ENCODE measurements around the gene FRAT2.

Gene FRAT2

DNA sequence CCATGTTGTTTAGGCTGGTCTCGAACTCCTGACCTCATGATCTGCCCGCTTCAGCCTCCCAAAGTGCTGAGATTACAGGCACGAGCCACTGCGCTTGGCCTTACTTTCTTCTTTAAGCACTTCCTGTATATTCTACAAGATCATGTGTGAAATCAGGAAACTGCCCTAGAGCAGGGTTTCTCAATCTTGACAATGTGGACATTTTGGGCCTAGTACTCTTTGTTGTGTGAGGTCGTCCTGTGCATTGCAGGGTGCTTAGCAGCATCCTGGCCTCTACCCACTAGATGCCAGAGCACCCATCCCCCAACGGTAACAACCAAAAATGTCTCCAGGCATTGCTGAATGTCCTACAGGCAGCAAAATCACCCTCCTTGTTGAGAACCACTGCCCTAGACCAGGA lies 41.9 kb upstream of the FRAT2 start:
- Histone ChIP-seq H3K4me2 (ENCODE audit: low read length) (no peak overlapping the region), H3K9ac (ENCODE audit: low read length) (no peak overlapping the region), H3F3A (ENCODE audit: insufficient read depth, low read length) (no peaks in the 10 kb centered on the region), H3K27me3 (ENCODE audit: insufficient read depth, low read length) (no peaks in the 10 kb centered on the region), H3K9me3 (ENCODE audit: low read length) (no peaks in the 10 kb centered on the region), H3K36me3 (ENCODE audit: insufficient read depth, low read length) (peaks cover 13% of the 10 kb centered on the region; the same call in 1 of the 2 replicates), H4K20me1 (ENCODE audit: insufficient read depth, low read length) (no peaks in the 10 kb centered on the region), H3K27ac (ENCODE audit: low read depth, low read length, poor library complexity, severe bottlenecking) (no peak overlapping the region), H3K9me2 (ENCODE audit: low read depth, low read length) (no peaks in the 10 kb centered on the region), H3K4me3 (ENCODE audit: low read depth, low read length, poor library complexity, severe bottlenecking) (no peak overlapping the region), H3K4me1 (ENCODE audit: insufficient read depth, low read length, severe bottlenecking) (no peaks in the 10 kb centered on the region), H3K79me2 (ENCODE audit: insufficient read depth, low read length) (no peaks in the 10 kb centered on the region), H2AFZ (ENCODE audit: low read length) (no peak overlapping the region)
- TF ChIP-seq, protein P1, sequence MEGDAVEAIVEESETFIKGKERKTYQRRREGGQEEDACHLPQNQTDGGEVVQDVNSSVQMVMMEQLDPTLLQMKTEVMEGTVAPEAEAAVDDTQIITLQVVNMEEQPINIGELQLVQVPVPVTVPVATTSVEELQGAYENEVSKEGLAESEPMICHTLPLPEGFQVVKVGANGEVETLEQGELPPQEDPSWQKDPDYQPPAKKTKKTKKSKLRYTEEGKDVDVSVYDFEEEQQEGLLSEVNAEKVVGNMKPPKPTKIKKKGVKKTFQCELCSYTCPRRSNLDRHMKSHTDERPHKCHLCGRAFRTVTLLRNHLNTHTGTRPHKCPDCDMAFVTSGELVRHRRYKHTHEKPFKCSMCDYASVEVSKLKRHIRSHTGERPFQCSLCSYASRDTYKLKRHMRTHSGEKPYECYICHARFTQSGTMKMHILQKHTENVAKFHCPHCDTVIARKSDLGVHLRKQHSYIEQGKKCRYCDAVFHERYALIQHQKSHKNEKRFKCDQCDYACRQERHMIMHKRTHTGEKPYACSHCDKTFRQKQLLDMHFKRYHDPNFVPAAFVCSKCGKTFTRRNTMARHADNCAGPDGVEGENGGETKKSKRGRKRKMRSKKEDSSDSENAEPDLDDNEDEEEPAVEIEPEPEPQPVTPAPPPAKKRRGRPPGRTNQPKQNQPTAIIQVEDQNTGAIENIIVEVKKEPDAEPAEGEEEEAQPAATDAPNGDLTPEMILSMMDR (IDR thresholded peaks at IDR 0.05; ENCODE audit: low read length) = no peak
- no peak for TF ChIP-seq EZH2 (IDR thresholded peaks at IDR 0.05; ENCODE audit: borderline replicate concordance, low read length)

DNA sequence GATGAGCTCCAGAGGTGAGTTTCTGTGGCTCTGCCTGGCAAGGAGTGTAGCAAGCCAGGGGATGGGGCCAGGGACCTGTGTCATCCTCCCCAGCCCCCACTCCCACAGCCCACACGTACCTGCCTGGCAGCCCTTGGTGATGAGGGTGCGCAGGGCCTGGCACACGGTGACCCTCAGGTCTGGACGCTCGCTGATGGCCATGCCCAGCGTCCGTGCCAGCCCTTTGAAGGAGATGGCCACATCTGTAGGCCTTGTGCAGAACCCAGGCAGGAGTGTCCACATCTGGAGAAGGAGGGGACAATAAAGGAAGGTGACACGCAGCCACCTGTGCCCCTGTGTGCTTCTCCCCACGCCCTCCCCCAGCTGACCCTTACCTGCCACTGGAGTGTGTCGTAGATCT lies 38.9 kb upstream of the FRAT2 start:
- H4K20me1 ChIP-seq (ENCODE audit: insufficient read depth, low read length) = no peaks in the 10 kb centered on the region
- H3K9me2 ChIP-seq (ENCODE audit: low read depth, low read length) = no peaks in the 10 kb centered on the region
- H3K27ac ChIP-seq (ENCODE audit: low read depth, low read length, poor library complexity, severe bottlenecking) = no peak overlapping the region
- H3K79me2 ChIP-seq (ENCODE audit: insufficient read depth, low read length) = no peaks in the 10 kb centered on the region
- TF ChIP-seq EZH2 (IDR thresholded peaks at IDR 0.05; ENCODE audit: borderline replicate concordance, low read length) = no peak
- TF ChIP-seq, protein P1 (IDR thresholded peaks at IDR 0.05; ENCODE audit: low read length) = no peak
- no peaks in the 10 kb centered on the region for H3F3A ChIP-seq (ENCODE audit: insufficient read depth, low read length)
- no peak overlapping the region for H2AFZ ChIP-seq (ENCODE audit: low read length)
- no peak overlapping the region for H3K4me2 ChIP-seq (ENCODE audit: low read length)
- H3K36me3 ChIP-seq (ENCODE audit: insufficient read depth, low read length) = peaks cover 24% of the 10 kb centered on the region
- no peak overlapping the region for H3K9ac ChIP-seq (ENCODE audit: low read length)
- H3K4me3 ChIP-seq (ENCODE audit: low read depth, low read length, poor library complexity, severe bottlenecking) = no peak overlapping the region
- no peaks in the 10 kb centered on the region for H3K4me1 ChIP-seq (ENCODE audit: insufficient read depth, low read length, severe bottlenecking)
- H3K27me3 ChIP-seq (ENCODE audit: insufficient read depth, low read length) = no peaks in the 10 kb centered on the region
- H3K9me3 ChIP-seq (ENCODE audit: low read length) = no peaks in the 10 kb centered on the region

DNA sequence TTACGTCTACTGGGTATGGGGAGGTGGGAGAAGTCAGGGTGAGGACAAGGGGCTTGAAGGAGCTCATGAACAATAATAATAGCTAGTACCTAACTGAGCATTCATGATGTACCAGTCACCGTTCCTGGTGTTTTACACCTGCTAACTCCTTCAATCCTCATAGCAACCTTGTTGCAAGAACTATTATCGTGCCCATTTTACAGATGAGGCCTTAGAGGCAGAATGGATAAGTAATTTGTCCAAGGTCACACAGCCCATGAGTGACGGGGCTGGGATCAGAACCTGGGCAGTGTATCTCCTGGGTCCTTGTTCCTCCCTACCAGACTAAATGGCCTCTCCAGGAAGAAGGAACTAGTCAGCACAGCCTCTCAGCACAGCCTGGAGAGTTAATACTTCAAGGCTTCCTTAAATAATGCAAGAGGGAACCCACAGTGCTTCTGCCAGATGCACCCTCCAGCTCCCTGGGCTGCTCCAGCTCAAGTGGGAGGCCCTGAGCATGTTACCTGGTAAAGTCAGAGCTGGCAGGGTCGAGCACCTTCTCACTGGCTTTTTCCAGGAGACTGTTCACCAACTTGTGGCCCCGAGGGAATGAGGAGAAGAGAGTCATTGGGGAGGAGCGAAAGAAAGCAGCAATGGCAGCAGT lies 37.8 kb upstream of the FRAT2 start:
- Histone ChIP-seq H3K27ac (ENCODE audit: low read depth, low read length, poor library complexity, severe bottlenecking) (no peak overlapping the region), H3K4me3 (ENCODE audit: low read depth, low read length, poor library complexity, severe bottlenecking) (no peak overlapping the region), H3K27me3 (ENCODE audit: insufficient read depth, low read length) (no peaks in the 10 kb centered on the region), H3K4me2 (ENCODE audit: low read length) (no peak overlapping the region), H3K9me2 (ENCODE audit: low read depth, low read length) (no peaks in the 10 kb centered on the region), H3K9ac (ENCODE audit: low read length) (no peak overlapping the region), H3K36me3 (ENCODE audit: insufficient read depth, low read length) (peaks cover 19% of the 10 kb centered on the region; the same call in 1 of the 2 replicates), H3K79me2 (ENCODE audit: insufficient read depth, low read length) (no peaks in the 10 kb centered on the region), H2AFZ (ENCODE audit: low read length) (no peak overlapping the region), H3K4me1 (ENCODE audit: insufficient read depth, low read length, severe bottlenecking) (no peaks in the 10 kb centered on the region), H3K9me3 (ENCODE audit: low read length) (no peaks in the 10 kb centered on the region), H4K20me1 (ENCODE audit: insufficient read depth, low read length) (no peaks in the 10 kb centered on the region), H3F3A (ENCODE audit: insufficient read depth, low read length) (no peaks in the 10 kb centered on the region)
- TF ChIP-seq, protein P1 (IDR thresholded peaks at IDR 0.05; ENCODE audit: low read length) = no peak
- no peak for TF ChIP-seq EZH2 (IDR thresholded peaks at IDR 0.05; ENCODE audit: borderline replicate concordance, low read length)
